Spleen (tissue), 7 donors: Measurements from ENCODE around the gene SCFD2.

Source experiments
- POLR2A ChIP-seq, 3 donors: fragments of 450-650 bp; IDR thresholded peaks; one replicate each; pipeline ENCODE4 v1.5.1; 2017; ENCODE audit warnings: antibody characterized with exemption in 3 of 3, mild to moderate bottlenecking in 1 of 3
- TF ChIP-seq, protein P1 (sequence below), 11 experiments: fragments of 200-600 bp in 7 of 11; fragments of 450-650 bp in 4 of 11; sonication (generic) in 4 of 11; IDR thresholded peaks in 8 of 11; conservative IDR thresholded peaks in 3 of 11; 1 replicate in 7 of 11; 2 replicates in 4 of 11; pipeline versions ENCODE4 v1.4.0 to v1.8.0; 2016 to 2021; ENCODE audit warnings: antibody characterized with exemption in 11 of 11, inconsistent platforms in 4 of 11, mild to moderate bottlenecking in 1 of 11
- donor health status: DM: no; HTN: no; CAD: no; lungs with moderate emphysema.
- donor health status: DM: no; HTN: no; CAD: no.
- donor health status: DM: no; HTN: no; CAD: no.

DNA sequence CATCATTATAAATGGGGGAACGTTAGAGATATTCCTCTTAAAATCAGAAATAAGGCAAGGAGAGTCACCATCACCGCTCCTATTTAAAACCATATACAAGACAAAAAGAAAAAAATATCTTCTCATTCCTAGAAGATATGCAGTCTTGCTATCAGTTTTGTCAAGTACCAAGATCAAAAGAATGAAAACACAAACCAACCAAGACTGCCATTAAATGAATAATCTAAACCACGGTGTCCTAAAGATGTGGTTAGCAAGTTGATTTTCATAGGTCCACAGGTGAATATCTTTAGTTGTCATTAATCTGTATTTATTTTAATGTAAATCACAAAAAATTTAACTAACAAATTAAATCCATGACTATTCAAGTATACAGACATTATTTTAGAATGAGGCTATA, 39.3 kb downstream of the SCFD2 start:
- TF ChIP-seq, protein P1, sequence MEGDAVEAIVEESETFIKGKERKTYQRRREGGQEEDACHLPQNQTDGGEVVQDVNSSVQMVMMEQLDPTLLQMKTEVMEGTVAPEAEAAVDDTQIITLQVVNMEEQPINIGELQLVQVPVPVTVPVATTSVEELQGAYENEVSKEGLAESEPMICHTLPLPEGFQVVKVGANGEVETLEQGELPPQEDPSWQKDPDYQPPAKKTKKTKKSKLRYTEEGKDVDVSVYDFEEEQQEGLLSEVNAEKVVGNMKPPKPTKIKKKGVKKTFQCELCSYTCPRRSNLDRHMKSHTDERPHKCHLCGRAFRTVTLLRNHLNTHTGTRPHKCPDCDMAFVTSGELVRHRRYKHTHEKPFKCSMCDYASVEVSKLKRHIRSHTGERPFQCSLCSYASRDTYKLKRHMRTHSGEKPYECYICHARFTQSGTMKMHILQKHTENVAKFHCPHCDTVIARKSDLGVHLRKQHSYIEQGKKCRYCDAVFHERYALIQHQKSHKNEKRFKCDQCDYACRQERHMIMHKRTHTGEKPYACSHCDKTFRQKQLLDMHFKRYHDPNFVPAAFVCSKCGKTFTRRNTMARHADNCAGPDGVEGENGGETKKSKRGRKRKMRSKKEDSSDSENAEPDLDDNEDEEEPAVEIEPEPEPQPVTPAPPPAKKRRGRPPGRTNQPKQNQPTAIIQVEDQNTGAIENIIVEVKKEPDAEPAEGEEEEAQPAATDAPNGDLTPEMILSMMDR (IDR thresholded peaks at IDR 0.05 in 8 of 11, conservative IDR thresholded peaks at IDR 0.05 in 3 of 11), result no peak
- TF ChIP-seq POLR2A (IDR thresholded peaks at IDR 0.05), result no peak
